Lower leg skin (tissue), 4 donors: Measurements from ENCODE around the gene EYA2. TPM values are rescaled to one million over a fixed set of nuclear protein-coding genes. Genes with fewer than 3 reads are reported as not detected.

Source experiments
- DNase-seq, 2 donors: peaks; one replicate each; pipeline ENCODE4 v3.0.0-alpha.2; 2019; ENCODE audit warnings: low spot score in 2 of 2
- H3K4me3 ChIP-seq: fragments of 200-600 bp; sonication (generic); 2 replicates; pipeline ENCODE4 v1.5.1; 2017; ENCODE audit warnings: mild to moderate bottlenecking, low read depth; ENCODE audit not compliant: poor library complexity, severe bottlenecking
- POLR2A ChIP-seq, 2 donors: fragments of 450-650 bp; IDR thresholded peaks; one replicate each; pipeline ENCODE4 v1.6.1; 2016 to 2017; ENCODE audit warnings: antibody characterized with exemption in 2 of 2, mild to moderate bottlenecking in 1 of 2, moderate library complexity in 1 of 2
- WGBS, 2 donors: methylation state at CpG; one replicate each; pipeline ENCODE4 v1.1.5; 2018; 5-methylcytosine and 5-hydroxymethylcytosine counted together
- intact Hi-C: fragments of 100-400 bp; cut with DNase I; formaldehyde crosslinking; loops from one replicate; pipeline ENCODE4 v1.15.0; 2023; ENCODE audit warnings: low total_unique reads
- total RNA-seq, 4 donors: library from RNA; depleted of rRNA; stranded (reverse); fragments of >200 nt; gene quantifications; one replicate each; pipeline ENCODE4 v1.1.0, GENCODE V29; 2016
- TF ChIP-seq, protein P1 (sequence below), 3 donors: fragments of 450-650 bp; IDR thresholded peaks; one replicate each; pipeline ENCODE4 v1.5.1; 2016; ENCODE audit warnings: antibody characterized with exemption in 3 of 3, mild to moderate bottlenecking in 3 of 3, moderate library complexity in 2 of 3

Gene EYA2
- total RNA-seq, 4 donors from 2014 or later, result 0.63 to 6.1 (median 3.3) TPM

DNA sequence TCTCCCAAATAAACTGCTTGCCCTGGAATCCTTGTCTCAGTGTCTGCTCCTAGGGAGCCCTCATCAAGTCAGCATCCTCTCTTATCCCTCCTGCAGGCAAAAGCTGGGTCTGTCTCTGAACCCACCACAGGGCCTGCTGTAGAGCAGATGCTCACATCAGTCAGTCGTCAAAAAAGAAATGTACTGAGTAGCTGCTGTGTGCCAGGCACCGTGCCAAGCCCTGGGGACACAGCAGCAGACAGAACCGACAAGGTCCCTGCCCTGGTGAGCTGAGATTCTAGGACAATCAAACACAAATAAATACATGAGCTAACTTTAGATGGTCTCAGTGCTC lies 68.5 kb downstream of the EYA2 start:
- intact Hi-C loops, result no loop called here
- no peak overlapping the region for H3K4me3 ChIP-seq
- TF ChIP-seq POLR2A (IDR thresholded peaks at IDR 0.05), result no peak
- TF ChIP-seq, protein P1, sequence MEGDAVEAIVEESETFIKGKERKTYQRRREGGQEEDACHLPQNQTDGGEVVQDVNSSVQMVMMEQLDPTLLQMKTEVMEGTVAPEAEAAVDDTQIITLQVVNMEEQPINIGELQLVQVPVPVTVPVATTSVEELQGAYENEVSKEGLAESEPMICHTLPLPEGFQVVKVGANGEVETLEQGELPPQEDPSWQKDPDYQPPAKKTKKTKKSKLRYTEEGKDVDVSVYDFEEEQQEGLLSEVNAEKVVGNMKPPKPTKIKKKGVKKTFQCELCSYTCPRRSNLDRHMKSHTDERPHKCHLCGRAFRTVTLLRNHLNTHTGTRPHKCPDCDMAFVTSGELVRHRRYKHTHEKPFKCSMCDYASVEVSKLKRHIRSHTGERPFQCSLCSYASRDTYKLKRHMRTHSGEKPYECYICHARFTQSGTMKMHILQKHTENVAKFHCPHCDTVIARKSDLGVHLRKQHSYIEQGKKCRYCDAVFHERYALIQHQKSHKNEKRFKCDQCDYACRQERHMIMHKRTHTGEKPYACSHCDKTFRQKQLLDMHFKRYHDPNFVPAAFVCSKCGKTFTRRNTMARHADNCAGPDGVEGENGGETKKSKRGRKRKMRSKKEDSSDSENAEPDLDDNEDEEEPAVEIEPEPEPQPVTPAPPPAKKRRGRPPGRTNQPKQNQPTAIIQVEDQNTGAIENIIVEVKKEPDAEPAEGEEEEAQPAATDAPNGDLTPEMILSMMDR (IDR thresholded peaks at IDR 0.05), result no peak
- DNase-seq, result peak in 1 of 2 donors; percentile 74
- 14 to 15% methylated on average over 3 of the region's 3 CpGs for WGBS, 2 donors

DNA sequence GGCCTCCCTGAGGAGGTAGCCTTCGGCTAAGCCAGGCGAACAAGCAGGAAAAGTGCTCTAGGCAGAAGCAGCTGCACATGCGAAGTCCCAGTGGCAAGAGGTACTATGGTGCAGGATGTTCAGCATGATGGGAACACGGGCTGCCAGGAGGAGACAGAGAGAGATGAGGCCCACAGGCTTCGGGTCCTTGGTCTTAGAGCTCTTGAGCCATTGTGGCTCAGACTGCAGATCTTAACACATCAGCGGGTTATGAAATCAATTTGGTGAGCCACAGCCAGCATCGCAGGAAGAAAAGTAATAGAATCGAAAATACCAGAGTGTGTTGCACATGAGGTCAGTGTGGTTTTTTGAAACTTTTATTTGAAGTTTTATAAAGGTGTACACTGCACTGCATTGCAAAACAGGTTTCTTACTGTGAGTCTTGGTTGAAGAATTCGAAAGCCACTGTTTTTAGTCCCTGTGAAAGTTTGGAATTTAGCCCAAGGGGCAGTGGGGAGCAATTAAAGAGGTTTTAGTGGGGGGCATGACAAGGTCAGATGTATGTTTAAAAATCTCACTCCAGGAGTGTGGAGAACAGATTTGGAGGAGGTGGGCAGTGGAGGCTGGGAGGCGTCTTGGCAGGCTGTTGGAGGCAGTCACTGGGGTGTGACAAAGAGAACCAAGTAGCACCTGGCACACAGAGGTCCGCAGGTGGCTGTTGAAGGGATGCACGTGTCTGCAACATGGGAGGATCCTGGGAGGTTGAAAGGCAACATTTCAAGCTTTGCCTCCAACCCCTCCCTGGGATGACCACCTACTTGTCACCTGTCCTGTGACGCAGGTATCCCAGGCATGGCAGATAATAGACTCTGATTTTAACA lies 69.3 kb downstream of the EYA2 start:
- TF ChIP-seq, protein P1 (IDR thresholded peaks at IDR 0.05), result no peak
- no peak for TF ChIP-seq POLR2A (IDR thresholded peaks at IDR 0.05)
- WGBS, 2 donors, result 58 to 65% methylated on average over 13 of the region's 13 CpGs
- peak in 1 of 2 donors; percentile 68 for DNase-seq
- H3K4me3 ChIP-seq, result no peak overlapping the region
- intact Hi-C loops, result no loop called here

DNA sequence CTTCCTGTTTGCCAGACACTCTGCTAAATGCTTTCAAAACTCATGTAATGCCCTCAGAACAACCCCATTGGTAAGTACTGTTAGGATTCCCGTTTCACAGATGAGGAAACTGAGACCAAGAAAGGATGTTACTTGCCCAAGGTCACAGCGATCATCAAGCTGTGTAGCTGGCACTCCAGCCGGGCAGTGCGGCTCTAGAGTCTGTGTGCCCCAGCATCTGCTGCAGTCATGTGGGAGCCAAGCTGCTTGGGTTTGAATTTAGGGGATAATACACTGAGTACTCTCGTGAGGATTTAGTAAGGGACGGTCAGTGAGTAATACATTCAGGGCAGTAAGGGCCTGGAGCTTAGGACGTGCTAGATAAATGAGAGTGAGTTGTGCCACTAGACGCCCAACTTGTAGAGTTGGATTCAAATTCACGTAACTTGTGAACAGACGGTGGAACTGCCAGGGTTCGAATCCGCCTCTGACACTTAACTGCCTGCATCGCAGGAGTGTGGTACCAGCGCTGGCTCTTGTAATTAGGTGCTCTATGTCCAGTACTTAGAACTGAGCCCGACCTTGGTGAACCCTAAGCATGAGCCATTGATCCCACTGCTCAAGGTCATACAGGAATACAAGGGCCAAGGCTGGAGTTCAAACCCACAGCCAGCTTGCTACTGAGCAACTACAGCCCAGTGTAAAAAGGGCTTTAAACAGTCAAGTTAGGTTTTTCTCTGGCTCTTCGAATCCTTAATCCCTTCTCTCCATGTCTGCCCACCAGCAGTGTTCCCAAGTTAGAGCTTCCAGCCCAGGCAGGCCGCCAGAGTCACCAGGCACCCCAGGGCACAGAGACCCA lies 70.2 kb downstream of the EYA2 start:
- TF ChIP-seq, protein P1 (IDR thresholded peaks at IDR 0.05), result no peak
- TF ChIP-seq POLR2A (IDR thresholded peaks at IDR 0.05), result no peak
- intact Hi-C loops, result no loop called here
- peak in 1 of 2 donors; percentile 63 for DNase-seq
- WGBS, 2 donors, result 90 to 91% methylated on average over 17 of the region's 17 CpGs
- H3K4me3 ChIP-seq, result no peak overlapping the region

DNA sequence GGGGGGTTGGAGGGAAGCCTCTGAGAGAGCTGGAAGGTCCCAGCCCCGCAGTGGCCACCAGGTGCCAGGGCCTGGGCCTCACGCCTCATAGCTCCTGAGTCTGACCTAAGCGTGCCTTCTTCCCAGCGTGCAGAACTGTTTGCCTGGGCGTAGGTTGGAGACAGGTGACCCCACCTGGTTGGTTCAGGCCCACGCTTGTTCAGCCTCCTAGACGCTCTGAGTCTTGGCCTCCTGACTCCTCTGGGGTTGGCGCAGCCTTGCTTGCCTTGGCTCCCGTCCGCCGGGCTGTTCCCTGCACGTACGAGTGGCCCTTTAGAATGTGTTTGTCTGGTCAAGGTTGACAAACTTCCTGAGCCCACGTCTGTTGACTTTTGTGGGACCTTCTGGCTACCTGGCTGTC lies 70.8 kb downstream of the EYA2 start:
- DNase-seq, result peak; percentile 35 to 85

DNA sequence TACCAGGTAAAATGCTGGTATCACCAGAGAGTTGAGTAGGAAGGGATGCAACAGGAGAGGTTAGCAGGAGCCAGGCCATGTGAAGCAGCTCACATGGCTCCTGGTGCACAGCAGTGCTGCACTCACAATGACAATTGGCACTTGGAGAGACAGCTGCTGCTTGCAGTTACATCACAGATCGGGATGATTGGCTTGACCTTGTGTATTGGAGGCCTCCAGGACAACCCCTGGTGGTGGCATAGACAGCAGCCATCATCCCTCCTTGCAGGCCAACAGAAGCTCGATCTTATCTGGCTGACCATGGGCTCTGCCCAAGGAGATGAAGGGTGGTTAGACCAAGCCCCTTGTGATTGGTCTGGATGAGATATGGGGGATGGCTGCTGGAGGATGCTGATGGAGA lies 73.0 kb downstream of the EYA2 start:
- H3K4me3 ChIP-seq, result no peak overlapping the region
- no peak for TF ChIP-seq POLR2A (IDR thresholded peaks at IDR 0.05)
- TF ChIP-seq, protein P1 (IDR thresholded peaks at IDR 0.05), result no peak
- WGBS, 2 donors, result 74 to 88% methylated on average over 2 of the region's 2 CpGs
- DNase-seq, result peak in 1 of 2 donors; percentile 39
- intact Hi-C loops, result no loop called here

More for the DNA sequence above, 70.8 kb downstream of the EYA2 start:
- TF ChIP-seq POLR2A (IDR thresholded peaks at IDR 0.05), result no peak
- TF ChIP-seq, protein P1 (IDR thresholded peaks at IDR 0.05), result no peak
- 63 to 68% methylated on average over 14 of the region's 14 CpGs for WGBS, 2 donors
- no peak overlapping the region for H3K4me3 ChIP-seq
- intact Hi-C loops, result no loop called here
